SH-SY5Y (cell line): ENCODE measurements around the gene CECR2.

ENCODE experiments used
- GATA2 ChIP-seq: IDR thresholded peaks from 2 replicates; pipeline ENCODE4 v1.6.1; 2011; ENCODE audit warnings: mild to moderate bottlenecking, low read depth, low read length
- GATA3 ChIP-seq: IDR thresholded peaks from 2 replicates; pipeline ENCODE4 v1.6.1; 2011; ENCODE audit warnings: low read depth, mild to moderate bottlenecking, low read length, moderate library complexity

DNA sequence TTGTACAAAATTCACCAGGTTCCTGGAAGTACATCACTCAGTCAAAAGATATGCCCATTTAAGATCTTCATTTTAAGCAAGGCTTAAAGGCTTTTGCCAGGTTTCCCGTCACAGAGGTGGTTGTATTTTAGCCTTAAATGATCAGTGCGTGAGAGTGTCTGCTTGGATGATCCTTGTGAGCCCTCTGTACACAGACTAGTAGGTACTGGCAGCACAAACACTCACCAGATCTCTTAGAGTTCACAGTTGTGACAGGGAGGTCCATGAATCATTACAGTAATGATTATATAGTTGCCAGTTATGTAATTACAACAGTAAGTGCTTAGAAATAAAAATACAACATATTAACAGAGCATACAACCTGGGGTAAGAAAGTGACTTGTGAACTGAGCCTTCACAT, 109.9 kb downstream of the CECR2 start:
- TF ChIP-seq GATA2 (no peak), GATA3 (no peak)
